ENCODE measurements around the gene FCRL4. TPM values are rescaled to one million over a fixed set of nuclear protein-coding genes. Genes with fewer than 3 reads are reported as not detected.
A peak's percentile ranks its signal among the peaks of the same experiment; 100 is the strongest.

FCRL4 gene
- total RNA-seq, 2 experiments from 2014 or later: not detected

GRCh38 chr1:157639800-157640199 lies 41.9 kb upstream of the FCRL4 start:
- no peak for DNase-seq
- no peak for ATAC-seq (ENCODE audit: poor library complexity)
- H3K4me3 Mint-ChIP-seq: no peak overlapping the region
- Histone ChIP-seq H3K4me3 (ENCODE audit: low read length) (no peak overlapping the region), H3K27me3 (ENCODE audit: control insufficient read depth in 1 of 2, insufficient read depth in 2 of 2, low read length in 2 of 2) (peaks cover 0 to 3% of the 10 kb centered on the region in 2 experiments), H3K27ac (ENCODE audit: low read depth in 1 of 2, low read length in 2 of 2) (no peak overlapping the region), H3K9me3 (ENCODE audit: control insufficient read depth in 1 of 2, insufficient read depth in 1 of 2, low read length in 2 of 2) (no peaks in the 10 kb centered on the region), H3K4me1 (ENCODE audit: insufficient read depth, low read length) (no peaks in the 10 kb centered on the region), H3K36me3 (ENCODE audit: insufficient read depth, low read length) (no peaks in the 10 kb centered on the region)
- ChIA-PET POLR2A (no interaction called here), CTCF (no interaction called here)
- no peaks in the 10 kb centered on the region for H3K36me3 Mint-ChIP-seq (ENCODE audit: low read depth)
- H3K27me3 Mint-ChIP-seq: peaks cover 5% of the 10 kb centered on the region
- no peak for TF ChIP-seq CTCF (IDR thresholded peaks at IDR 0.05)
- no peaks in the 10 kb centered on the region for H3K9me3 Mint-ChIP-seq
- intact Hi-C loops (cut with DNase I, micrococcal nuclease): no loop called here
- no peak overlapping the region for H3K27ac Mint-ChIP-seq
- H3K4me1 Mint-ChIP-seq (ENCODE audit: low read depth): no peaks in the 10 kb centered on the region

- H3K36me3 Mint-ChIP-seq (ENCODE audit: low read depth): no peaks in the 10 kb centered on the region
- H3K4me1 Mint-ChIP-seq (ENCODE audit: low read depth): peaks cover 4% of the 10 kb centered on the region
- H3K4me3 ChIP-seq (ENCODE audit: low read length): no peak overlapping the region
- H3K9me3 Mint-ChIP-seq: no peaks in the 10 kb centered on the region
- intact Hi-C loops (cut with DNase I, micrococcal nuclease): no loop called here
- H3K27me3 Mint-ChIP-seq: peaks cover 18% of the 10 kb centered on the region
- ChIA-PET POLR2A (no interaction called here), CTCF (no interaction called here)
- H3K4me3 Mint-ChIP-seq: no peak overlapping the region
- H3K9me3 ChIP-seq (ENCODE audit: control insufficient read depth in 1 of 2, insufficient read depth in 1 of 2, low read length in 2 of 2): no peaks in the 10 kb centered on the region
- no peak for TF ChIP-seq CTCF (IDR thresholded peaks at IDR 0.05)
- DNase-seq: peak in 3 of 14 experiments; percentile 12 to 52 (median 19)
- ATAC-seq (ENCODE audit: poor library complexity): no peak
- peaks cover 3 to 4% of the 10 kb centered on the region in 2 experiments for H3K27me3 ChIP-seq (ENCODE audit: control insufficient read depth in 1 of 2, insufficient read depth in 2 of 2, low read length in 2 of 2)
- no peaks in the 10 kb centered on the region for H3K4me1 ChIP-seq (ENCODE audit: insufficient read depth, low read length)
- H3K36me3 ChIP-seq (ENCODE audit: insufficient read depth, low read length): no peaks in the 10 kb centered on the region
- H3K27ac ChIP-seq (ENCODE audit: low read depth in 1 of 2, low read length in 2 of 2): no peak overlapping the region
- no peak overlapping the region for H3K27ac Mint-ChIP-seq
Measured at GRCh38 chr1:157628773-157629172, 30.9 kb upstream of the FCRL4 start.

GRCh38 chr1:157626099-157626498 lies 28.2 kb upstream of the FCRL4 start:
- ChIA-PET POLR2A (no interaction called here), CTCF (no interaction called here)
- no peaks in the 10 kb centered on the region for H3K9me3 Mint-ChIP-seq

More at GRCh38 chr1:157626099-157626498, 28.2 kb upstream of the FCRL4 start:
- Mint-ChIP-seq H3K4me1 (ENCODE audit: low read depth) (peaks cover 4% of the 10 kb centered on the region), H3K27ac (no peak overlapping the region), H3K4me3 (no peak overlapping the region), H3K27me3 (peaks cover 18% of the 10 kb centered on the region), H3K36me3 (ENCODE audit: low read depth) (no peaks in the 10 kb centered on the region)
- no peaks in the 10 kb centered on the region for H3K36me3 ChIP-seq (ENCODE audit: insufficient read depth, low read length)
- H3K27ac ChIP-seq (ENCODE audit: low read depth in 1 of 2, low read length in 2 of 2): no peak overlapping the region
- no peaks in the 10 kb centered on the region for H3K9me3 ChIP-seq (ENCODE audit: control insufficient read depth in 1 of 2, insufficient read depth in 1 of 2, low read length in 2 of 2)
- H3K4me1 ChIP-seq (ENCODE audit: insufficient read depth, low read length): no peaks in the 10 kb centered on the region
- peaks cover 3 to 4% of the 10 kb centered on the region in 2 experiments for H3K27me3 ChIP-seq (ENCODE audit: control insufficient read depth in 1 of 2, insufficient read depth in 2 of 2, low read length in 2 of 2)
- no peak overlapping the region for H3K4me3 ChIP-seq (ENCODE audit: low read length)
- DNase-seq (peak in 3 of 14 experiments; percentile 14 to 29 (median 16)), ATAC-seq (ENCODE audit: poor library complexity) (no peak)
- intact Hi-C loops (cut with DNase I, micrococcal nuclease): no loop called here
- TF ChIP-seq CTCF (IDR thresholded peaks at IDR 0.05): no peak
